Liver (tissue), 9 donors: Measurements from ENCODE around the gene HADHA. TPM values are rescaled to one million over a fixed set of nuclear protein-coding genes. Genes with fewer than 3 reads are reported as not detected.
"Not testable (repeated sequence)": the region's sequence is repeated elsewhere in the genome, so short reads cannot be mapped to it uniquely, and the experiment has no call there.

ENCODE experiments used
- DNase-seq: peaks from one replicate; pipeline ENCODE4 v3.0.0-alpha.2; 2017; ENCODE audit warnings: low spot score
- H3K27ac ChIP-seq, 2 donors: one replicate each; pipeline ENCODE4 v1.7.0; 2013; ENCODE audit warnings: inconsistent platforms in 2 of 2, low read length in 2 of 2, control low read depth in 1 of 2, low read depth in 1 of 2, mild to moderate bottlenecking in 1 of 2
- H3K27me3 ChIP-seq, 4 donors: one replicate each; pipeline versions ENCODE4 v1.6.1 to v1.7.0; 2013; ENCODE audit warnings: low read length in 3 of 4, inconsistent platforms in 1 of 4, mild to moderate bottlenecking in 1 of 4, moderate library complexity in 1 of 4; ENCODE audit not compliant: control insufficient read depth in 4 of 4, insufficient read depth in 4 of 4
- H3K36me3 ChIP-seq, 4 donors: one replicate each; pipeline versions ENCODE4 v1.6.1 to v1.7.0; 2013; ENCODE audit warnings: low read length in 3 of 4, mild to moderate bottlenecking in 3 of 4, low read depth in 1 of 4, moderate library complexity in 1 of 4; ENCODE audit not compliant: control insufficient read depth in 4 of 4, insufficient read depth in 3 of 4
- H3K4me1 ChIP-seq, 4 donors: one replicate each; pipeline versions ENCODE4 v1.6.1 to v1.7.0; 2013; ENCODE audit warnings: low read length in 3 of 4, mild to moderate bottlenecking in 3 of 4, moderate library complexity in 1 of 4; ENCODE audit not compliant: control insufficient read depth in 4 of 4, insufficient read depth in 4 of 4
- H3K4me3 ChIP-seq, 3 donors: one replicate each; pipeline versions ENCODE4 v1.6.1 to v1.7.0; 2013; ENCODE audit warnings: low read length in 3 of 3, control low read depth in 1 of 3, low read depth in 1 of 3, mild to moderate bottlenecking in 1 of 3
- H3K9ac ChIP-seq, 2 donors: one replicate each; pipeline ENCODE4 v1.7.0; 2013; ENCODE audit warnings: low read length in 2 of 2, mild to moderate bottlenecking in 2 of 2, moderate library complexity in 2 of 2, control low read depth in 1 of 2, low read depth in 1 of 2
- H3K9me3 ChIP-seq, 4 donors: one replicate each; pipeline versions ENCODE4 v1.6.1 to v1.7.0; 2013; ENCODE audit warnings: low read length in 3 of 4; ENCODE audit not compliant: control insufficient read depth in 4 of 4
- CTCF ChIP-seq: fragments of 150-350 bp; IDR thresholded peaks from 2 replicates; pipeline ENCODE4 v1.5.1; 2017; ENCODE audit warnings: improper control_type of control experiment, low read depth, low read length; ENCODE audit not compliant: missing input control
- EGR1 ChIP-seq, 2 donors: IDR thresholded peaks; 2 replicates each; pipeline ENCODE4 v1.6.1; 2016 to 2018; ENCODE audit warnings: antibody characterized with exemption in 2 of 2, low read depth in 2 of 2
- FOXA2 ChIP-seq: IDR thresholded peaks from 2 replicates; pipeline ENCODE4 v1.6.1; 2016; ENCODE audit warnings: antibody characterized with exemption
- GABPA ChIP-seq, 2 donors: IDR thresholded peaks in 1 of 2; conservative IDR thresholded peaks in 1 of 2; 2 replicates each; pipeline ENCODE4 v1.6.1; 2016; ENCODE audit warnings: antibody characterized with exemption in 2 of 2, mild to moderate bottlenecking in 1 of 2, moderate library complexity in 1 of 2
- HNF4A ChIP-seq, 2 donors: conservative IDR thresholded peaks; 2 replicates each; pipeline ENCODE4 v1.6.1; 2016; ENCODE audit warnings: antibody characterized with exemption in 2 of 2, mild to moderate bottlenecking in 2 of 2
- JUND ChIP-seq, 2 donors: IDR thresholded peaks; 2 replicates each; pipeline ENCODE4 v1.6.1; 2016; ENCODE audit warnings: antibody characterized with exemption in 2 of 2
- MAX ChIP-seq: IDR thresholded peaks from 2 replicates; pipeline ENCODE4 v1.6.1; 2016; ENCODE audit warnings: antibody characterized with exemption
- RXRA ChIP-seq, 2 donors: IDR thresholded peaks; 2 replicates each; pipeline ENCODE4 v1.6.1; 2017 to 2018; ENCODE audit warnings: antibody characterized with exemption in 2 of 2, mild to moderate bottlenecking in 1 of 2
- SP1 ChIP-seq: IDR thresholded peaks from 2 replicates; pipeline ENCODE4 v1.6.1; 2018; ENCODE audit warnings: antibody characterized with exemption, mild to moderate bottlenecking
- YY1 ChIP-seq: IDR thresholded peaks from 2 replicates; pipeline ENCODE4 v1.6.1; 2016; ENCODE audit warnings: antibody characterized with exemption, mild to moderate bottlenecking
- ZBTB33 ChIP-seq: IDR thresholded peaks from 2 replicates; pipeline ENCODE4 v1.6.1; 2016; ENCODE audit warnings: antibody characterized with exemption
- WGBS: extraction: QIAGEN DNeasy Blood & Tissue Kit; methylation state at CpG from one replicate; pipeline ENCODE4 v1.1.7; 2013; 5-methylcytosine and 5-hydroxymethylcytosine counted together
- polyA plus RNA-seq, 2 donors: library from polyadenylated mRNA; stranded (reverse) in 1 of 2; unstranded in 1 of 2; fragments of 200-250 nt in 1 of 2; fragments of >200 nt in 1 of 2; fragmentation: Nextera tagmentation in 1 of 2; extraction: Ambion mirVana in 1 of 2; gene quantifications; one replicate each; pipeline versions ENCODE4 v1.2.1 to v1.2.3, GENCODE V29; 2013 to 2015
- total RNA-seq, 2 donors: library from RNA; depleted of rRNA; stranded (reverse); fragments of >200 nt; gene quantifications; one replicate each; pipeline ENCODE4 v1.2.3, GENCODE V29; 2014
- donor health status: healthy.
- donor health status: healthy.
- donor health status: healthy.
- donor health status: healthy.
- donor health status: healthy.

Gene HADHA
- total and polyA plus RNA-seq, 4 donors = 101 to 276 (median 159) TPM

GRCh38 chr2:26268213-26268612 lies 23.8 kb upstream of the HADHA start:
- Histone ChIP-seq H3K27me3 (no peaks in the 10 kb centered on the region), H3K27ac (no peak overlapping the region), H3K36me3 (peaks cover 0 to 13% (median 5%) of the 10 kb centered on the region in 4 donors), H3K4me1 (peaks cover 0 to 7% (median 5%) of the 10 kb centered on the region in 4 donors), H3K9me3 (no peaks in the 10 kb centered on the region), H3K4me3 (no peak overlapping the region), H3K9ac (no peak overlapping the region)
- TF ChIP-seq YY1 (no peak), SP1 (no peak)
- WGBS = 87% methylated on average over 4 of the region's 4 CpGs
- no peak for DNase-seq

GRCh38 chr2:26258836-26259235 lies 14.4 kb upstream of the HADHA start:
- WGBS = 97% methylated on average over 8 of the region's 8 CpGs
- DNase-seq, H3K9ac ChIP-seq, H3K27me3 ChIP-seq, H3K27ac ChIP-seq, H3K4me3 ChIP-seq, H3K9me3 ChIP-seq: not testable (repeated sequence)
- H3K4me1 ChIP-seq = peaks cover 5 to 28% (median 15%) of the 10 kb centered on the region in 4 donors
- H3K36me3 ChIP-seq = peaks cover 4 to 21% (median 12%) of the 10 kb centered on the region in 4 donors

GRCh38 chr2:26255759-26256384 lies 11.4 kb upstream of the HADHA start:
- DNase-seq = no peak
- Histone ChIP-seq H3K27me3 (no peaks in the 10 kb centered on the region), H3K27ac (peak overlapping the region; percentile 49 to 75), H3K36me3 (peaks cover 4 to 17% (median 10%) of the 10 kb centered on the region in 4 donors), H3K9ac (peak overlapping the region in 1 of 2 donors; percentile 53), H3K9me3 (no peaks in the 10 kb centered on the region), H3K4me1 (peaks cover 4 to 49% (median 19%) of the 10 kb centered on the region in 4 donors), H3K4me3 (no peak overlapping the region)
- TF ChIP-seq JUND (IDR thresholded peaks at IDR 0.05) (peak in 1 of 2 donors; percentile 55), YY1 (peak; percentile 71), MAX (peak; percentile 94), CTCF (no peak), GABPA (IDR thresholded peaks at IDR 0.05 in 1 of 2, conservative IDR thresholded peaks at IDR 0.05 in 1 of 2) (no peak), ZBTB33 (peak; percentile 40), FOXA2 (peak; percentile 15), RXRA (IDR thresholded peaks at IDR 0.05) (peak; percentile 60 to 85), HNF4A (conservative IDR thresholded peaks at IDR 0.05) (peak in 1 of 2 donors; percentile 51), SP1 (peak; percentile 42), EGR1 (IDR thresholded peaks at IDR 0.05; ENCODE audit: low read depth in 2 of 2) (peak in 1 of 2 donors; percentile 50)
- WGBS = 25% methylated on average over 3 of the region's 3 CpGs
